ENCODE results near the gene CDC42BPA. TPM values are rescaled to one million over a fixed set of nuclear protein-coding genes. Genes with fewer than 3 reads are reported as not detected.
A peak's percentile ranks its signal among the peaks of the same experiment; 100 is the strongest.

The CDC42BPA gene
- total and polyA plus RNA-seq, 9 of the 15 experiments (the other 6 are each of a cell fraction or from before 2014, with no cell fraction given): 8.0 to 77.5 (median 52.1) TPM

- TF ChIP-seq ZBTB12 (CRISPR knock-in tag; IDR thresholded peaks at IDR 0.05) (no peak), E2F6 (IDR thresholded peaks at IDR 0.05; ENCODE audit: borderline replicate concordance in 1 of 2, extremely low read depth in 1 of 2, insufficient read depth in 1 of 2, insufficient read length in 1 of 2, low read depth in 1 of 2, low read length in 1 of 2, poor library complexity in 1 of 2, severe bottlenecking in 1 of 2) (no peak), CHD1 (IDR thresholded peaks at IDR 0.05; ENCODE audit: low read length) (no peak), ZZZ3 (IDR thresholded peaks at IDR 0.05) (no peak), POLR2AphosphoS5 (IDR thresholded peaks at IDR 0.05; ENCODE audit: control insufficient read depth, insufficient read depth, low read depth, low read length) (no peak), SMARCE1 (IDR thresholded peaks at IDR 0.05) (0 out of 2 replicates have a peak, but pooled peaks have one; percentile 18), BACH1 (tag; IDR thresholded peaks at IDR 0.05) (0 out of 2 replicates have a peak, but pooled peaks have one; percentile 38), CBFA2T3 (IDR thresholded peaks at IDR 0.05) (no peak), NFATC3 (IDR thresholded peaks at IDR 0.05) (no peak), NUFIP1 (IDR thresholded peaks at IDR 0.05; ENCODE audit: partially characterized antibody) (no peak), CTCF (IDR thresholded peaks at IDR 0.05 in 2 of 3, conservative IDR thresholded peaks at IDR 0.05 in 1 of 3; ENCODE audit: insufficient read depth in 2 of 3, low read depth in 1 of 3, low read length in 3 of 3) (no peak), CEBPB (tag; IDR thresholded peaks at IDR 0.05) (peak; percentile 86), SMAD4 (CRISPR knock-in tag; conservative IDR thresholded peaks at IDR 0.05) (0 out of 2 replicates have a peak, but pooled peaks have one; percentile 29), CHAMP1 (IDR thresholded peaks at IDR 0.05) (0 out of 2 replicates have a peak, but pooled peaks have one; percentile 14), ZNF197 (CRISPR knock-in tag; IDR thresholded peaks at IDR 0.05; ENCODE audit: low read depth) (peak; percentile 32; the same call in 1 of the 2 replicates), CEBPZ (IDR thresholded peaks at IDR 0.05; ENCODE audit: borderline replicate concordance, low read depth, low read length) (no peak), SPI1 (IDR thresholded peaks at IDR 0.05; ENCODE audit: borderline replicate concordance, low read depth, low read length) (no peak)
Measured at GRCh38 chr1:227315629-227316346, 2.5 kb downstream of the CDC42BPA start (continued).
